Activated T-helper 1 cell treated with anti-CD3 and anti-CD28 coated beads, Interleukin-2, amount 50 U/mL, for 16 hours (primary cell): ENCODE results near the gene NAA38.
"Not testable (repeated sequence)": the region's sequence is repeated elsewhere in the genome, so short reads cannot be mapped to it uniquely, and the experiment has no call there.

Source experiments
- DNase-seq, 2 donors: peaks; one replicate each; pipeline ENCODE4 v3.0.0-alpha.2; 2020; ENCODE audit warnings: low read depth in 1 of 2, low spot score in 1 of 2

The NAA38 gene

DNA sequence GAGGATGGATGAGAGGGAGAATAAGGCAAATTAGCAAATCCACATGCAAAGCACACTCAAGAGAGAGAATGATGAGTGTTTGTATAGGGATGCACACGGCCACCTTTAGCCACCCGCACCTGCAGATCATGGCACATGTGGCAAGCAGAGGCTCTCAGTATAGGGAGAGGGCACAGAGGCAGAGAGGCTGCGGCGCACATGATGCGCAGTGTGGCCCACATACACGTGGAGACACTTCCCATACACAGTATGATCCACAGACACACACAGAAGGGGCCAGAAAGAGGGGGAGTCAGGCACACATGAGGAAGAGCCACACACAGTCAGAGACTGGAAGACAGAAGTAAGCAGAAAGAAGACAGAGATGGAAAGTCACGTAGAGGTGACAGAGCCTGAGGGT is 24.7 kb upstream of the NAA38 start:
- DNase-seq, result no peak

DNA sequence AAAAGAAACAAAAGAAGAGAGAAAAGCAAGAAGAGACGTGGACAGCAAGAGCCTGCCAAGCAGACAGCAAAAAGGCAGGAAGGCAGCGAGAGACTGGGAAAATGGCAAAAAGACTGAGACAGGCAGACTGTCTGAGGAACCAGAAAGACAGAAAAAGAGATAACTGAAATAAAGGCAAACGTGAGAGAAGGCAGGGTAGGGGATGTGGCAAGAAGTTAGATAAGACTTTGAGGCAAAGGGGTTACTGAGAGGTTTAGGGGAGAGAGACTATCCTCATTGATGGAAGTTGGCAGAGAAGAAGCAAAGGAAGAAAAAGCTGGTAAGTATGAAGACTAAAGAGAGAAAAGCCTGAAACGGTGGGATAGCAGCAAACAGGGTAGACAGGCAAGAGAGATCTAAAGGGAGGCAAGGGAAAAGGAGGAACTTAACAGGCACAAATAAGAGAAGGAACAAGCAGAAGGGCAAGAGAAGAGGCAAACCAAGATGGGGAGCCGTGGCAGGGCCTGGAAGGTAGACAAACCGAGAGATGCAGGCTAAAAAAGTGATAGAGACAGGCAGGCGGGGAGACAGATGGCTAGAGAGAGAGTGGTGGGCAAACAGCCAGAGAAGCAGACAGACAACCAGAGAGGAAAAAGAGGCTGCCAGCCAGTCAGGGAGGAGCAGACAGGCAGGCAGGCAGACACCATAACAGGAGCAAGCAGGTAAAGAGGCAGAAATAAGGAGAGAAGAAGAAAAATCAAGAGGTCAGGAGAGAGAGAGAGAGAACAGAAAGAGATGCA is 24.1 kb upstream of the NAA38 start:
- no peak for DNase-seq

DNA sequence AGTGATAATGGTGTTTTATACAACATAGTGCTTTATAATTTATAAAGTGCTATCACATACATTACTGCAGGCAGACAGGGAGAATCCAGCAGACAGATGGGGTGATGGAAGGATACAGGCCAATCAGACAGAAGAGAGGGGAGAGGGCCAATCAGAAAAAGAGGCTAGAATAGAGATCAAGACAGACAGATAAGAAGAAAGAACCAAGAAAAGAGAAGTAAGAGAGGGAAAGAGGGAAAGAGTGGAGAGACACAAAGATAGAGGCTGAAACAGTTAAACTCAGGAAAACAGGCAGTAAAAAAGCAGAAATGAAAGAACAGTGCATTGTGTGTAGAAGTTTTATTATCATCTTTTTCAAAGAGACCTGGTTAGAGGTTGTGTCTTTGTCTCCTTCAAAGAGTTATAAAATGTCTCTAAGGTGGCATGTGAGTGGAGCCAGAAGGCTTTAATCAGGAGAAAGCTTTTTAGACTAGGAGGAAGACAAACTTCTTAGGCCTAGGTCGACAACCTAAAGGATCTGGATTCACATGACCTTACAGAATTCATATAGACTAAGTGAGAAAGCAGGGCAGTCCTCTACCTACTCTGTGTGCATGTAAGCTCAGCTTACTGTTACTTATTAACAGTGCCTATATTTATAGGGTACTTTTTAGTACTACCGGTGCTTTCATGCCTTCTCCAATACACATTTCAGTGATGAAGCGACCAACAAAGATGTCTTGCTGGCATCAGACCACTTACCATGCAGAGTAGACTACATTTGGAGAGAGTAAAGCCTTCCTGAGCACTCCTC is 22.9 kb upstream of the NAA38 start:
- no peak for DNase-seq

DNA sequence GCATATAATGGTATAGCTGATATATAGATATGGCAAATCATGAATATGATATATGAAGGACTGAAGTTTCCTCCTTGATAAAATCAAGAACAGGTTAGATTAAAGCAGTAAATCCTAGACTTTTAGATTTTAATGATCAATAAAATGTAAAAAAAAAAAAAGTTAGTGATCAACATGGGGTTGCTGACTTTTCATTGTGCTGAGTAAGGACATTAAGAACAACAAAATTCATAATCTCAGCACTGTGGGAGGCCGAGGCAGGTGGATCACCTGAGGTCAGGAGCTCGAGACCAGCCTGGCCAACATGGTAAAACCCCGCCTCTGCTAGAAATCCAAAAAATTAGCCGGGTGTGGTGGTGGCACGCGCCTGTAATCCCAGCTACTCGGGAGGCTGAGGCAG is 20.9 kb upstream of the NAA38 start:
- DNase-seq, result no peak

DNA sequence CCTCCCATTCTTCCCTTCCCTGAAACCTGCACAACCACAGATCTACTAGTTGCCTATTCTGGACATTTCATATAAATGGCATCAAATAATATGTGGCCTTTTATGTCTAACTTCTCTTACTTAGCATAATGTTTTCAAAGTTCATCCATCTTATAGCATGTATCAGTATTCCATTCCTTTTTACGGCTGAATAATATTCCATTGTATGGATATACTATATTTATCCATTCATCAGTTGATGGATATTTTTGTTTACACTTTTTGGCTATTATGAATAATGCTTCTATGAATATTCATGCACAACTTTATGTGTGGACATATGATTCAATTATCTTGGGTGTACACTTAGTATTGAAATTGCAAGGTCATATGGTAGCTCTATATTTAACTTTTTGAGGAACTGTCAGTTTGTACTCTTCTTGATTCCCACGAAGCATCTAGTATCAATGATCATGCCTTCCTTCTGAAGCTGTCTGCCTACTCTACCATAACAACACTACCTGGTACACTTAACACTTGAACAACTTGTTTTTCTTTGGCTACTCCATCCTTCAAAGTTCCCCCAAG is 18.5 kb upstream of the NAA38 start:
- no peak for DNase-seq

DNA sequence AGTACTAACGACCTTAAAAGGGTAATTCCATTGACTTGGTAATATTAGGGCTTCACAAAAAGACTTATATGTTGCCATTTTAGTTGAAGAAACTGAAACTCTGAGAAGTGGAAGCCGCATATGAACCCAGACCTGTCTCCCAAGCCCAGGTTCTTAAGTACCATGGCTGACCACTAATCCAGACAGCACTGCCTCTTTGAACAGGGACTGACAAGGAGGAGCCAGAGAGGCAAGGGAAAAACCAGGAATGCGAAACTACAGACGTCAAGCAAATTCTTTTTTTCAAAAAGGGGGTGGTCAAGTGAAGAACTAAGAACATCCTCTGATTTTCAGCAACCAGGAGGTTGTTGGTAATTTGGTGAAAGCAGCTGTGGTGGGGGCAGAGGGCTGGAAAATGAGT is 15.7 kb upstream of the NAA38 start:
- DNase-seq, result no peak

DNA sequence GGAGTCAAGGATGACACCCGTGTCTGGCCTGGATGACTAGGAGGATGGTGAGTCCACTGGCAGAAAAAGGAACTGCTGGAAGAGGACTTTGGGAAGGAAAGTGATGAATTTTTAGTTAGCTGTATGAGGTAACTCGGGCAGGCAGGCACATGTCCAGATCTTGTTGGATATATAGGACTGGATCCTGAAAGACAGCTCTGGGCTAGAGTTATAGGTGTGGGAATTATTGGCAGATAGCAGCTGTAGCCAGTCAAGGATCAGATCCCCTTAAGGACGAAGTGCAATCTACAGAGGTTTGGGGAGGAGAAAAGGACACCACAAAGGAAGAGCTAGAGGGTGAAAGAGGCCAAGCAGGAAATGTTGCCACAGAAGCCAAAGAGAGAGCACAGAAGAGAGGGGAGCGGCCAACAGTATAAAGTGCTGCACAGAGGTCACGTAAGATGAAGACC is 10.5 kb upstream of the NAA38 start:
- no peak for DNase-seq

DNA sequence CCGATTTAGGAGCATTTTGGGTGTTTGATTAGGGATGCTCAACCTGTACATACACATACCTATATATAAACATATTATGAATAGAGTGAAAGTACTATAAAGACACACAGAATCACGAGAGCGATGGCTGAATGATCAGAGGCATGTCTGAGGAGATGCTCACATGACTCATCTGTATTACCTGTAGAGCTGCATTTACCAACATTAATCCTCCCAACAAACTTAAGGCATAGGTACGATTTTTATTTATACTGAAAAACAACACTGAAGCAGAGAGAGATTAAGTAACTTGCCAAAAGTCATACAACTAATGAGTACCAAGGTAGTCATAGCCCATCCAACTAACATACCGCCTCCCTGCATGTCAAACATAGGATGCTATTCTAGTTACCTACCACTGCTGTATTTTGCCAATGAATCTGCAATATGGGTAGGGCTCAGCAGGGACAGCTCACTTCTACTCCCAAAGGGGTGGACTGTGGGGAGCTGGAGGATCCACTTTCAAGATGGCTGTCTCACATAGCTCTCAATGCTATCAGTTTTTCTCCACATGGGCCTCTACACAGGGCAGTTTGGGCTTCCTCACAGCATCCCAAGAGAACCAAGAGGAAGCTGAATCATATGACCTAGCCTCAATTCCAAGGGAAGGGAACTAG is 7.8 kb upstream of the NAA38 start:
- no peak for DNase-seq

DNA sequence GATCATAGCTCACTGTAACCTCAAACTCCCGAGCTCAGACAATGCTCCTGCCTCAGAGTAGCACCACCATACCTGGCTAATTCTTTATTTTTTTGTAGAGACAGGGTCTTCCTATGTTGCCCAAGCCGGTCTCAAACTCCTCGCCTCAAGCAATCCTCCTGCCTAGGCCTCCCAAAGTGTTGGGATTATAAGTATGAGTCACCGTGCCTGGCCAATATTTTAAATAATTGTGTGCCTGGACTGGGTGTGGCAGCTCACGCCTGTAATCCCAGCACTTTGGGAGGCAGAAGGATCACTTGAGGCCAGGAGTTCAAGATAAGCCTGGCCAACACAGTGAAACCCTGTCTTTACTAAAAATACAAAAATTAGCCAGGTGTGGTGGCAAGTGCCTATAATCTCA is 7.0 kb upstream of the NAA38 start:
- DNase-seq, result not testable (repeated sequence)

DNA sequence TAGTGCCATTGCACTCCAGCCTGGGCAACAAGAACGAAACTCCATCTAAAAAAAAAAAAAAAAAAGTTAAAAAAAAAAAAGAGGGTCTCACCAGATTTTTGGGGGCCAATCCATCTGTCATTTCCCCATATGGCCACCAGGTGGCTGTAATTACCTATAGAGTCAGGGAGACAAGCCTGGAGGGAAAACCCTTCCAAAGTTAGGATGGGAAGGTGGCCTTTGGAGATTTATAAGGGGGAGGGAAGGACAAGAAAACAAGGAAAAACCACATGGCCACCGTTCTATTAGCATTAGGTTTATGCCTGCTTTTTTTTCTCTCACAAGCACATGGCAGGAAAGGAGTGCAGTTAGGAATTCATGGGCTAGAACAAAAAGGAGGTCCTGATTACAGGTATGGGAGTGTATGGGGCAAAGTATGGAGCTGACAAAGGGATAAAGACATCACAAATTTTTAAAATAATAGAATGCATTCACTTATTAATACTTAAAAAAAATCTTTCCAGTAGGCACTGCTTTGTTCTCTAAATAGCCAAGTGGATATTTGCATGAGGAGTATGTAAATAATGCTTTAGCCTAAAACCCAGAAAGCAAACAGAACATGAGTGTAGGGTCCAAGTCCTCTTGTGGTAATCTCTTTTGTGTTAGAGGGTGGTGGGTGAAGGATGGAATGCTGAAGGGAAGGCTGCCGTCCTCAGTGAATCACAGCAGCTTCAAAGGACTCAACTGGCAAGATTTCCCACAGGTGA is 5.5 kb upstream of the NAA38 start:
- DNase-seq, result no peak

DNA sequence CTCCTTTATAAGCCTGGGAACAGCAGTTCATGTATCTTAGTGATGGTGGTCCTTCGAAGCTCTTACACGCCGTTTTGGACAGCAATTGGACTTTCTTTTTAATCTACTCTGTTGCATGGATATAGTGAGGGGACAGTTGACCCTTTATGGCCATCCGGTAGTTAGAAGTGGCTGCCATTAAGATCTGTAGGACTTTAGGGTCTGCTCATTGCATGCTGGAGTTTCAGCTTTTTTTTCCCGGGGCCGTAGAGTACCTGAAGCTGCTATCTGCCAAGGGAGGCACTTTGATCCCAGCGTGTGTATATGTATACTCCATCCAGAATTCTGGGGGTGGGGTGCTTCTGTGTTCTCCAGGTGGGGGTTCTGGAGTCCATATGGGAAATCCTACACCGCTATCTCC is 1.7 kb upstream of the NAA38 start:
- no peak for DNase-seq

DNA sequence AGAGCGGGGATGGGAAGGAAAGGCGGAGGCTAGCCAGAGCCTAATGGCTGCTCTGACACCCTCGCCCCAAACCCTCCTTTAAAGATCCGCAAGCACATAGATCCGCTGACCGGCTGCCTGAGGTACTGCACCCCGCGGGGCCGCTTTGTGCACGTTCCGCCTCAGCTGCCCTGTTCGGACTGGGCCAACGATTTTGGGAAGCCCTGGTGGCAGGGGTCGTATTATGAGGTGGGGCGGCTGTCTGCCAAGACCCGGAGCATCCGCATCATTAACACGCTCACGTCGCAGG is 1.1 kb upstream of the NAA38 start:
- no peak for DNase-seq

DNA sequence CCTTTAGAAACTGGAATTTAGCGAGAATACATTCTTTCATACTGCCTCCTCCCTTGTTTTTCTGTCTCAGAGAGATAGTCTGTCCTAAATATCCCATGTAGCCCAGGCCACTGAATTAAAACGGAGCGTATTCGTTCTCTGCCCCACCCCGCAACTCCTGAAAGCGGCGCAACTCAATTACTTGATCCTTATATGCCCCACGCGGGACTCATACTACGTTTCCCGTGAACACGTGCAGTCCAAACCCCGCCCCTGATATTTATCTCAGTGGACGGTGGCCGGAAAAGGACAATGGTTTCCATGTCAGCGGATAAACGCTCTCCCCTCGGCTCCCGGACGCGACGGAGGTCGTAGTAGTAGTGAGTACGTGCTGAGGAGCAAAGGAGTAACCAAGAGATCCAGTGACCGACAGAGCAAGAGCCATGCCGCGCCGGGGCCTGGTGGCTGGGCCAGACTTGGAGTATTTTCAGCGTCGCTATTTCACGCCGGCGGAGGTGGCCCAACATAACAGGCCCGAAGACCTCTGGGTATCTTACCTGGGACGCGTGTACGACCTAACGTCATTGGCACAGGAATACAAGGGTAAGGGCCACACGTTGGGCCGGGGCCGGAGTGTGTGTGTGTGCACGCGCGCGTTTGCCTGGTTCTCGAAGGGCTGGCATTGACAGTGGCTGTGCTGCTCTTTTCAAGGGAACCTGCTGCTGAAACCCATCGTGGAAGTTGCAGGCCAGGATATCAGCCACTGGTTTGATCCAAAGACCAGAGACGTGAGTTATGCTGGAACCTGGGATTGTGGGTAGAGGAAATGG is 558 bp upstream of the NAA38 start, which contains the start of gene CYB5D1:
CYB5D1 (plus strand) TSS at position 291 of the 809 bp plus-strand sequence; CDS start at position 423, 132 bp downstream.
- DNase-seq, result peak; percentile 74 to 75

DNA sequence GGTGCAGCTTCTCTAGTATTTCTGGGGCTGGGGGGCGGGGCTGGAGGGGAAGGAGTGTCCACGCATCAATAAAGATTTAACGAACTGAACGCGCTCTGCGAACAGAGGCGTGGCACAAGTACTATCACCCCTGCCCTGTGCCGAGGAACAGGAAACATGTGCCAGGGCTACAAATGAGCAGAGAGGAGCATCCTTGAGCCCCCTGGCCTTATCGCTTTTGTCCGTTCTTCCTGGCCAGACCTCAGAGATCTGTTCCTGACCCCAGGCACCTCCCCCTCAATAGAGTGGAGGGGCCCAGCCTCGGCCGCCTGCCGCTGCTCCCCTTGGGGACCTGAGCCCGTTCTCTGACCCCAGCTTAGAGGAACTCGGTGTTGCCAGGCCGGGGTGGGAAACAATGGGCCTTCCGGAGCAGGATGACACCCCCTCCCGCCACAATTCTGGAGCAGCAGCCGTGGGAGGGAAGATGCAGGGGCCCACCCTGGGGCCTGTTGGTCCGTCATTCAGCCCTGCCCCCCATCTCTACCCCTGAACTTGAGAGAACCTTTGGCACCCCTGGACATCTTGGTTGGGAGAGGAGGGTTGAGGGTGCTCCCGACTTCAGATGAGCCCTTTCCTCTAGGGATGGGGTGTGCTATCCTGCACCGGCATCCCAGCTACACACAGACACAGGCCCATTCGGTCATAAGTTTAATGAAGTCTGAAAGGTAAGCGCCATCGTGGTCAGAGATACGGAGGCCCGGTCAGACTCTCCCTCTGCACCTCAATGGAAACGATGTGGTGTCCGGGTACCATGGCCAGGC is 1.1 kb downstream of the NAA38 start:
- DNase-seq, result no peak

DNA sequence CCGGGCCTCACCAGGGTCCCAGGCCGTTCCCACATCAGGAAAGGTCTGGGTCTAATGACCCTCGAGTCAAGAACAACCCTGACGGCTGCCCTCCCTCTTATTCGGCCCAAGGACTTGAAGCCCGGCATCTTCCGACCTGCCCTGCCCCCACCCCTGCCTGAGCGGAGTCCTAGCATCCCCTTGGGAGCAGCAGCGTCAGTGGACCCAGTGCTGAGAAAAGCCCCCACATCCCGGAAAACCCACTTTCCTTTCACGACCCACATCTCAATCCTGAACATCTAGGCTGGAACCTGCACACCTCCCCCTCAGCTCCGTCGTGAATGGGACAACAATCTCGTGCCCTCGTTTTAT is 1.7 kb downstream of the NAA38 start:
- DNase-seq, result no peak

DNA sequence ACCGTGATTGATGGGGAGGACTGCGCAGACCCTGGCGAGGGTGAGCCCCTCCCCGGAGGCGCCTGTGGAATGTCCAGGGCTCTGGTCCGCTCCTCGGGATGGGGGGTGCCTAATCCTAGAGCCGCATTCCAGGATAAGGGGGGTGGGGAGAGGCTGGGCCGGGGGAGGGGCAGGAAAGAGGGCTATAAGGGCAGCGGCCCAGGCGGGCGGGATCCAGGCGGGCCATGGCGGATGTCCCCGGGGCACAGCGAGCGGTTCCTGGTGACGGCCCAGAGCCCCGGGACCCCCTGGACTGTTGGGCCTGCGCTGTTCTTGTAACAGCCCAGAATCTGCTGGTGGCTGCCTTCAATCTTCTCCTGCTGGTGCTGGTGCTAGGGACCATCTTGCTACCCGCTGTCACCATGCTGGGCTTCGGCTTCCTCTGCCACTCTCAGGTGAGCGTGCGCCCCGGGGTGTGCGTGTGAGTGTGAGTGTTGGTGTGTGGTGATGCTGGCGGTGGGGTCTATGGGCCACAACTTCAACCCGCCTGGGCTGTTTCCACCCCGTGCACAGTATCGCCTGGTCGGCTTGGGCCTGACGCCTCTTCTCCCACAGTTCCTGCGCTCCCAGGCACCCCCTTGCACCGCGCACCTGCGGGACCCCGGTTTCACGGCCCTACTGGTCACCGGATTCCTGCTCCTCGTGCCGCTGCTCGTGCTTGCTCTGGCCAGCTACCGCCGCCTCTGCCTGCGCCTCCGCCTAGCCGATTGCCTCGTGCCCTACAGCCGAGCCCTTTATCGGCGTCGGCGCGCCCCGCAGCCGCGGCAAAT is 2.3 kb downstream of the NAA38 start, which contains the start of gene TMEM88:
TMEM88 (plus strand) TSS at position 216 of the 809 bp plus-strand sequence; CDS start at position 225, 9 bp downstream.
- DNase-seq, result no peak

DNA sequence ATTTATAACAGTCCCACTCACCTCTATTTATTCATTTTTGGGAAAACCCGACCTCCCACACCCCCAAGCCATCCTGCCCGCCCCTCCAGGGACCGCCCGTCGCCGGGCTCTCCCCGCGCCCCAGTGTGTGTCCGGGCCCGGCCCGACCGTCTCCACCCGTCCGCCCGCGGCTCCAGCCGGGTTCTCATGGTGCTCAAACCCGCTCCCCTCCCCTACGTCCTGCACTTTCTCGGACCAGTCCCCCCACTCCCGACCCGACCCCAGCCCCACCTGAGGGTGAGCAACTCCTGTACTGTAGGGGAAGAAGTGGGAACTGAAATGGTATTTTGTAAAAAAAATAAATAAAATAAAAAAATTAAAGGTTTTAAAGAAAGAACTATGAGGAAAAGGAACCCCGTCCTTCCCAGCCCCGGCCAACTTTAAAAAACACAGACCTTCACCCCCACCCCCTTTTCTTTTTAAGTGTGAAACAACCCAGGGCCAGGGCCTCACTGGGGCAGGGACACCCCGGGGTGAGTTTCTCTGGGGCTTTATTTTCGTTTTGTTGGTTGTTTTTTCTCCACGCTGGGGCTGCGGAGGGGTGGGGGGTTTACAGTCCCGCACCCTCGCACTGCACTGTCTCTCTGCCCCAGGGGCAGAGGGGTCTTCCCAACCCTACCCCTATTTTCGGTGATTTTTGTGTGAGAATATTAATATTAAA is 3.1 kb downstream of the NAA38 start:
- no peak for DNase-seq

DNA sequence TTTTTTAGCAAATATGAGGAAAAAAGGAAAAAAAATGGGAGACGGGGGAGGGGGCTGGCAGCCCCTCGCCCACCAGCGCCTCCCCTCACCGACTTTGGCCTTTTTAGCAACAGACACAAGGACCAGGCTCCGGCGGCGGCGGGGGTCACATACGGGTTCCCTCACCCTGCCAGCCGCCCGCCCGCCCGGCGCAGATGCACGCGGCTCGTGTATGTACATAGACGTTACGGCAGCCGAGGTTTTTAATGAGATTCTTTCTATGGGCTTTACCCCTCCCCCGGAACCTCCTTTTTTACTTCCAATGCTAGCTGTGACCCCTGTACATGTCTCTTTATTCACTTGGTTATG is 3.7 kb downstream of the NAA38 start:
- DNase-seq, result no peak
